Measurements from ENCODE around the gene ENTPD6. TPM values are rescaled to one million over a fixed set of nuclear protein-coding genes. Genes with fewer than 3 reads are reported as not detected.
"Not testable (repeated sequence)": the region's sequence is repeated elsewhere in the genome, so short reads cannot be mapped to it uniquely, and the experiment has no call there.

ENTPD6 gene
- total RNA-seq, 4 donors from 2014 or later: 20.7 to 47.2 (median 30.7) TPM

DNA sequence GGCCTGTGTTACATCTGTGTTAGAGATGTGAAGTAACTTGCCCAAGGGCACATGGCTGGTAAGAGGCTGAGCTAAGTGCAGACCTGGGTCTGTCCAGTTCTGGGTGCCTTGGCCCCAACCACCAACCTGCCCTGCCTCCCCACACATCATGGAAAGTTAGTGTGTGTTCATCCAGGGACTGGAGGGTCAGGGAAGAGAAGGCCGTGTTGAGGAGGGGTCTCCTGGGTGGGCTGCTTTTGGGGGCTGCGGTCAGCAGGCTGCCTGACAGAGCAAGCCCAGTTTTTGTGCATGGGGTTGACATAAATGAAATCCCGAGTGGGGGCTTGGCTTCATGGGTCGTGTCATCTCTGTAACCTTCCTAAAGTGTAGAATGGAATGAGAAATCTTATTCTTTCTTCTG is 63.3 kb downstream of the ENTPD6 start:
- Histone ChIP-seq H3K36me3 (no peaks in the 10 kb centered on the region), H3K4me3 (no peak overlapping the region), H3K27me3 (no peaks in the 10 kb centered on the region), H3K9me3 (no peaks in the 10 kb centered on the region), H3K4me1 (no peaks in the 10 kb centered on the region), H3K27ac (no peak overlapping the region)
- TF ChIP-seq POLR2A (IDR thresholded peaks at IDR 0.05): no peak
- TF ChIP-seq, protein P1, sequence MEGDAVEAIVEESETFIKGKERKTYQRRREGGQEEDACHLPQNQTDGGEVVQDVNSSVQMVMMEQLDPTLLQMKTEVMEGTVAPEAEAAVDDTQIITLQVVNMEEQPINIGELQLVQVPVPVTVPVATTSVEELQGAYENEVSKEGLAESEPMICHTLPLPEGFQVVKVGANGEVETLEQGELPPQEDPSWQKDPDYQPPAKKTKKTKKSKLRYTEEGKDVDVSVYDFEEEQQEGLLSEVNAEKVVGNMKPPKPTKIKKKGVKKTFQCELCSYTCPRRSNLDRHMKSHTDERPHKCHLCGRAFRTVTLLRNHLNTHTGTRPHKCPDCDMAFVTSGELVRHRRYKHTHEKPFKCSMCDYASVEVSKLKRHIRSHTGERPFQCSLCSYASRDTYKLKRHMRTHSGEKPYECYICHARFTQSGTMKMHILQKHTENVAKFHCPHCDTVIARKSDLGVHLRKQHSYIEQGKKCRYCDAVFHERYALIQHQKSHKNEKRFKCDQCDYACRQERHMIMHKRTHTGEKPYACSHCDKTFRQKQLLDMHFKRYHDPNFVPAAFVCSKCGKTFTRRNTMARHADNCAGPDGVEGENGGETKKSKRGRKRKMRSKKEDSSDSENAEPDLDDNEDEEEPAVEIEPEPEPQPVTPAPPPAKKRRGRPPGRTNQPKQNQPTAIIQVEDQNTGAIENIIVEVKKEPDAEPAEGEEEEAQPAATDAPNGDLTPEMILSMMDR (IDR thresholded peaks at IDR 0.05): no peak
- DNase-seq: no peak
- intact Hi-C loops (cut with DNase I; ENCODE audit: low total_unique reads): no loop called here

DNA sequence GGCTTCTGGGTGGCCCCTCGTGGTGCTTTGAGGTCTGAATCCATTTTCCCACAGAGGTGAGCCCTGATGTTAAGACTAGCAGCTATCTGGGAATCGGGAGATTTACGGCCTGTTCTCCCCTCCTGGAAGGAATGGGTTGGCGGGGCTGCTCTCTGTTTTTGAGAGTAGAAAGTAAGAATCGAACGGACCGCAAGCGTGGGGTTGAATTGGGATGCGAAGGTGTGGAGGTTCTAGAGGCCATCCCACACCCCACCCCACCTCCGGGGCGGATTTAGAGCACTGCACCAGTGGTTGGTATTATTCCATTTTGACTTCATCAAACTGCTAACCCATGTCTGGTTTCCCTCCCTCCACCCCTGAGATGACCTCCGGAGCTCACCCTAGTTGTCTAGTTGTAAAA is 63.8 kb downstream of the ENTPD6 start:
- no peak for DNase-seq
- H3K27ac ChIP-seq: no peak overlapping the region
- no peak overlapping the region for H3K4me3 ChIP-seq
- TF ChIP-seq, protein P1 (IDR thresholded peaks at IDR 0.05): no peak
- TF ChIP-seq POLR2A (IDR thresholded peaks at IDR 0.05): no peak
- H3K27me3 ChIP-seq: no peaks in the 10 kb centered on the region
- intact Hi-C loops (cut with DNase I; ENCODE audit: low total_unique reads): no loop called here
- H3K4me1 ChIP-seq: no peaks in the 10 kb centered on the region
- H3K36me3 ChIP-seq: no peaks in the 10 kb centered on the region
- no peaks in the 10 kb centered on the region for H3K9me3 ChIP-seq

DNA sequence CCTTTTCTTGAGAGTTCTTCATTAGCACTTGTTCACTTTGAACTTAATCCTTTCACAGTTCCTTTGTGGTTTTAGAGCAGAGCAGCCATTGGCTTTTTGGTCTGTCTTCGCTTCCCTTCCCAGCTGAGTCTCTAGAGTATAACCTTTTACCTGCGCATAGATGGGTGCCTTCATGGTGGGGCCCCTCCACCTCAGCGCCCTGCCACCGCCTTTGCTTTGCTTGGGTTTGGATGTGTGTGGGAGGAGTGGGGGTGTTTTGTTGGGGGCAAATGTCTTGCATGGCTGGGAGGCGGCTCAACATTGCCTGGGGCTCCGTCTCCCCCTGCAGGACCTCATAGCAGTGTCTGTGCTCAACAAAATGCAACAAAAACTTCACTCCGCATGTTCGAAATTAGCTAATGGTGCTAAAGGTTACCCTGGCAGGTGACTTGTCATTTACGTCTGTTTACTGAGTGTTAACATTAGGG is 64.3 kb downstream of the ENTPD6 start:
- Histone ChIP-seq H3K4me3 (no peak overlapping the region), H3K27me3 (no peaks in the 10 kb centered on the region), H3K36me3 (no peaks in the 10 kb centered on the region), H3K9me3 (no peaks in the 10 kb centered on the region), H3K27ac (no peak overlapping the region), H3K4me1 (no peaks in the 10 kb centered on the region)
- DNase-seq: no peak
- TF ChIP-seq, protein P1 (IDR thresholded peaks at IDR 0.05): no peak
- no peak for TF ChIP-seq POLR2A (IDR thresholded peaks at IDR 0.05)
- intact Hi-C loops (cut with DNase I; ENCODE audit: low total_unique reads): no loop called here

DNA sequence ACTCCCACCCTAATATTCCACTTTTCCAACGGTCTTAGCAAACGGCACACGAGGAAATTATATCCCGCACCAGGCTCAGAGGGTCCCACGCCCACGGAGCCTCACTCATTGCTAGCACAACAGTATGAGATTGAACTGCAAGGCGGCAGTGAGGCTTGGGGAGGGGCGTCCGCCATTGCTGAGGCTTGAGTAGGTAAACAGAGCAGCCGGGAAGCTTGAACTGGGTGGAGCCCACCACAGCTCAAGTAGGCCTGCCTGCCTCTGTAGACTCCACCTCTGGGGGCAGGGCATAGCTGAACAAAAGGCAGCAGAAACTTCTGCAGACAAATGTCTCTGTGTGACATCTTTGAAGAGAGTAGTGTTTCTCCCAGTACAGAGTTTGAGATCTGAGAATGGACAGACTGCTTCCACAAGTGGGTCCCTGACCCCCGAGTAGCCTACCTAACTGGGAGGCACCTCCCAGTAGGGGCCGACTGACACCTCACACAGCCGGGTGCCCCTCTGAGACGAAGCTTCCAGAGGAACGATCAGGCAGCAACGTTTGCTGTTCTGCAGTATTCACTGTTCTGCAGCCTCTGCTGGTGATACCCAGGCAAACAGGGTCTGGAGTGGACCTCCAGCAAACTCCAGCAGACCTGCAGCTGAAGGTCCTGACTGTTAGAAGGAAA is 65.4 kb downstream of the ENTPD6 start:
- DNase-seq; H3K27me3 ChIP-seq; intact Hi-C loops (cut with DNase I; ENCODE audit: low total_unique reads); H3K4me3 ChIP-seq; H3K27ac ChIP-seq; H3K4me1 ChIP-seq; H3K9me3 ChIP-seq; H3K36me3 ChIP-seq: not testable (repeated sequence)

DNA sequence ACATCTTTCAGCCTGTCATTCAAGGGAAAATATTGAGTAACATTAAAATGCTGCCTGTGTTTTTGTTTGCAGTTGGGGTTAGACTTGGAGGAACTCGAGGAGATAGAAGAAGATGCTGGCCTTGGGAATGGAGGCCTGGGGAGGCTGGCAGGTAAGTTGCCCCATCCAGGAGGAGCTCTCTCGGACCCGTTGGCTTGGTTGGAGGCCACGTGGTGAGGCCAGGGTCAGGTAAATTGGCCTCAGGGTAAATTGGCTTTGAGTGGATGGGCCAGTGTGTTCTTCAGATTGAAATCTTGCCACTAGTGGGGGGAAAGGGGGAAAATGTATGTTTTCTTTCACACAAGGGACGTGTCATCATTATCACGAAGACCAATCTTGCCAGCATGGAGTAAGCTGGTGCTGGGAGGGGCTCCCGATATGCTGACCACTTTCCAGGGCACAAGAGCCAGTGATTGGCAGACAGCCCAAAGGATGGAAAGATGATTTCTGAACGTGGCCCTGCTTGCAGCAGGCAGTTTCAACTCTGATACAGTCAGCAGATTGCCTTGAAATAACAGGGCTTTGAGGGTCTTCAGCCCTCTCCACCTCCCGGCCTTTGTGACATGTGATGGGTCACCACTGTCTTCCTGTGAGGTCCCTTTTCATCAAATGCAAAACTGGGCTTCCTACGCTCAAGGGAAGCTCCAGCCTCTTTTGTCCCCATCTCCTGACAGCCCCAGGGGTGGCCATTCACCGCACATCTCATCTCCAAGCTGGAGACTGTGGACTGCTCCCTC is 73.7 kb downstream of the ENTPD6 start:
- H3K4me1 ChIP-seq: no peaks in the 10 kb centered on the region
- no peak for DNase-seq
- H3K27me3 ChIP-seq: no peaks in the 10 kb centered on the region
- no peak overlapping the region for H3K4me3 ChIP-seq
- H3K27ac ChIP-seq: no peak overlapping the region
- intact Hi-C loops (cut with DNase I; ENCODE audit: low total_unique reads): no loop called here
- no peaks in the 10 kb centered on the region for H3K9me3 ChIP-seq
- H3K36me3 ChIP-seq: no peaks in the 10 kb centered on the region
- TF ChIP-seq, protein P1 (IDR thresholded peaks at IDR 0.05): no peak
- no peak for TF ChIP-seq POLR2A (IDR thresholded peaks at IDR 0.05)

Measured in uterus (tissue), 4 donors.